K562 (cell line): ENCODE results near the gene OR52I2. TPM values are rescaled to one million over a fixed set of nuclear protein-coding genes. Genes with fewer than 3 reads are reported as not detected.

Source experiments
- ATF6 ChIP-seq: sonication (generic); formaldehyde crosslinking; IDR thresholded peaks from 2 replicates; pipeline ENCODE4 v1.4.0; 2020; ENCODE audit warnings: mild to moderate bottlenecking, missing genetic modification reagents
- ATF7 ChIP-seq: fragments of 450-650 bp; IDR thresholded peaks from 2 replicates; pipeline ENCODE4 v1.7.1; 2014; ENCODE audit warnings: mild to moderate bottlenecking, moderate library complexity
- ELF1 ChIP-seq: fragments of 200-800 bp; sonication (Bioruptor generic); IDR thresholded peaks from 2 replicates; pipeline ENCODE4 v1.6.1; 2016; ENCODE audit warnings: missing genetic modification characterization, missing compliant biosample characterization
- FOXM1 ChIP-seq, 2 experiments: fragments of 450-650 bp in 1 of 2; sonication (generic) in 1 of 2; formaldehyde crosslinking in 1 of 2; IDR thresholded peaks; 2 replicates each; pipeline versions ENCODE4 v1.6.1 to v1.9.0; 2017 to 2022; ENCODE audit warnings: low read depth in 2 of 2, mild to moderate bottlenecking in 2 of 2, missing genetic modification reagents in 1 of 2, moderate library complexity in 1 of 2
- HNRNPLL ChIP-seq: fragments of 200-400 bp; formaldehyde crosslinking; IDR thresholded peaks from 2 replicates; pipeline ENCODE4 v1.6.1; 2017; ENCODE audit warnings: low read length, low read depth, mild to moderate bottlenecking; ENCODE audit not compliant: poor library complexity, severe bottlenecking
- ILF3 ChIP-seq: fragments of 450-650 bp; IDR thresholded peaks from 2 replicates; pipeline ENCODE4 v1.6.1; 2018; ENCODE audit warnings: antibody characterized with exemption, mild to moderate bottlenecking, moderate library complexity, borderline replicate concordance
- MAFK ChIP-seq: IDR thresholded peaks from 2 replicates; pipeline ENCODE4 v1.6.1; 2011; ENCODE audit warnings: low read length, improper control_type of control experiment
- MTA3 ChIP-seq: fragments of 450-650 bp; formaldehyde crosslinking; IDR thresholded peaks from 2 replicates; pipeline ENCODE4 v1.6.1; 2017; ENCODE audit warnings: mild to moderate bottlenecking, borderline replicate concordance
- NFYB ChIP-seq: IDR thresholded peaks from 2 replicates; pipeline ENCODE4 v1.6.1; 2011; ENCODE audit warnings: mild to moderate bottlenecking, moderate library complexity; ENCODE audit not compliant: insufficient read length; ENCODE audit errors: extremely low read depth
- OTX1 ChIP-seq: fragments of 450-650 bp; formaldehyde crosslinking; IDR thresholded peaks from 2 replicates; pipeline ENCODE4 v1.4.0; 2022; ENCODE audit warnings: mild to moderate bottlenecking
- POLR2A ChIP-seq: fragments of 450-650 bp; conservative IDR thresholded peaks from 2 replicates; pipeline ENCODE4 v1.6.1; 2016
- POLR2G ChIP-seq: fragments of 200-400 bp; formaldehyde crosslinking; IDR thresholded peaks from 2 replicates; pipeline ENCODE4 v1.6.1; 2017; ENCODE audit warnings: low read depth, mild to moderate bottlenecking, antibody characterized with exemption, low read length, moderate library complexity
- SMAD1 ChIP-seq: fragments of 150-350 bp; IDR thresholded peaks from 2 replicates; pipeline ENCODE4 v1.6.1; 2014; ENCODE audit warnings: low read length, low read depth; ENCODE audit not compliant: partially characterized antibody
- SP2 ChIP-seq: IDR thresholded peaks from 2 replicates; pipeline ENCODE4 v1.6.1; 2011; ENCODE audit warnings: mild to moderate bottlenecking, low read depth, low read length, moderate library complexity; ENCODE audit not compliant: poor library complexity, severe bottlenecking; ENCODE audit errors: extremely low read depth
- TEAD4 ChIP-seq, 2 experiments: sonication (generic) in 1 of 2; formaldehyde crosslinking in 1 of 2; IDR thresholded peaks; 2 replicates each; pipeline versions ENCODE4 v1.6.1 to v1.8.0; 2012 to 2022; ENCODE audit warnings: borderline replicate concordance in 1 of 2, inconsistent platforms in 1 of 2, low read length in 1 of 2, mild to moderate bottlenecking in 1 of 2, missing genetic modification reagents in 1 of 2
- ZBTB7A ChIP-seq: IDR thresholded peaks from 2 replicates; pipeline ENCODE4 v1.6.1; 2011; ENCODE audit warnings: low read depth, mild to moderate bottlenecking, low read length, moderate library complexity, borderline replicate concordance; ENCODE audit not compliant: control insufficient read depth
- ZBTB8A ChIP-seq: fragments of 450-650 bp; IDR thresholded peaks from 2 replicates; pipeline ENCODE4 v1.6.1; 2018; ENCODE audit warnings: mild to moderate bottlenecking, moderate library complexity; ENCODE audit not compliant: partially characterized antibody
- ZNF3 ChIP-seq: fragments of 250-450 bp; sonication (Bioruptor Pico); IDR thresholded peaks from 2 replicates; pipeline ENCODE4 v1.5.0; 2021; ENCODE audit warnings: mild to moderate bottlenecking, moderate library complexity
- ZNF41 ChIP-seq: fragments of 250-450 bp; sonication (Bioruptor Pico); conservative IDR thresholded peaks from 2 replicates; pipeline ENCODE4 v1.4.0; 2020; ENCODE audit warnings: mild to moderate bottlenecking
- ZNF57 ChIP-seq: fragments of 450-650 bp; formaldehyde crosslinking; IDR thresholded peaks from 2 replicates; pipeline ENCODE4 v1.4.0; 2020; ENCODE audit warnings: mild to moderate bottlenecking, moderate library complexity
- ZNF830 ChIP-seq: fragments of 250-450 bp; sonication (Bioruptor Pico); IDR thresholded peaks from 2 replicates; pipeline ENCODE4 v1.5.0; 2021; ENCODE audit warnings: mild to moderate bottlenecking
- polyA plus RNA-seq, 8 experiments: library from polyadenylated mRNA; depleted of rRNA in 4 of 8; stranded (reverse) in 5 of 8; unstranded in 3 of 8; fragments of >200 nt; fragmentation: Nextera tagmentation in 2 of 8; fragmentation: Illumina TruSeq in 1 of 8; extraction: Ambion mirVana in 2 of 8; extraction: Trizol in 1 of 8; gene quantifications; 2 replicates each; pipeline versions ENCODE4 v1.2.1 to v1.2.3, GENCODE V29; 2011 to 2014; ENCODE audit warnings: inconsistent platforms in 1 of 8, missing spikeins in 1 of 8
- total RNA-seq, 7 experiments: library from RNA; depleted of rRNA in 6 of 7; stranded (reverse); fragments of >200 nt in 6 of 7; fragmentation: Illumina TruSeq in 2 of 7; extraction: Trizol in 2 of 7; gene quantifications; 2 replicates each; pipeline versions ENCODE4 v1.2.1 to v1.2.3, GENCODE V29; 2011 to 2021; ENCODE audit warnings: low replicate concordance in 1 of 7
- TF ChIP-seq, protein P1 (sequence below): IDR thresholded peaks from 3 replicates; pipeline ENCODE4 v1.6.1; 2011; ENCODE audit warnings: borderline replicate concordance, mild to moderate bottlenecking; ENCODE audit not compliant: insufficient read length, insufficient read depth
- TF ChIP-seq, protein P2 (sequence below): fragments of 250-450 bp; sonication (Bioruptor Pico); IDR thresholded peaks from 2 replicates; pipeline ENCODE4 v1.4.0; 2020

Gene OR52I2
- total and polyA plus RNA-seq, 9 of the 15 experiments (the other 6 are each of a cell fraction or from before 2014, with no cell fraction given) = not detected

DNA sequence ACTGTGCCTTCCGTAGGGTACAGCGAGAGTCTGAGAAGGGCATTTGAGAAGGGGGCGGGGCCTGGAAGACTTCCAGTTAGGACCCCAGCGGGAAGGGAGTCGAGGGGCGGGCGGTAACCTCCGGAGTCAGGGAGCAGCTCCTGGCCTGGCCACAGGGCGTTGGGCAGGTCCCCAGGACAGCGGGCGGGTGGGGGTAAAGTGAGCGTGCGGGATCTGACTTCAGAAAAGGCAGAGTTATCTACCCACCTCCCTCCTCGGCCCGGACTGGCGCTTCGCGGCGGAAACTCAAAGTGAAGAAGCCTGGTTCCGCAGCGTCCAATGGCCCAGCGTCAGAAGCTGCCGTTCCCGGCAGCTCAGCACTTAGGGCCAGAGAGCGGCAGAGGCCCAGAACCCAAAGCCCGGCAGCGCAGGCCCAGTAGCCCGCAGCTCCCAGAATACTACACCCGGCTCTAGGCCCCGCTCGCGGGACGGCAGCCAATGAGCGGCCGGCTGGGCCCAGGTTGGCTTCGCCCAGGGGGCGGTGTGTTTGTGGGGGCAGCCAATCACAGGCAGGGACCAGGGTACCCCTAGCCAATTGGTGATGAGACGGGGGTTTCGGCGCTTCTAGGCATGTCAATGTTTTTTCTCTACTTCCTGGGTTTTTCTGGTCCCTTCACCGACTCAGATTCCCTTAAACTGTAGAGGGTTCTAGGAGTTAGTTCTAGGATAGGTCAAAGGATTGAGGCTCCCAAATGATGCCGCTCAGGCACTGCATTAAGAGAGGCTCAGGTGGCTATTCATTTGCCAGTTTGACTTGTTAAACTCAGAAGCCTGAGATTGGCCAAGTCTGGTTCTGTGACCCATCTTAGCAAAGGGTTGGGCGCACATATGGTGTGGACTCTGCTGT is 26.5 kb downstream of the OR52I2 start, which contains the start of gene TRIM68 (continued):
- TF ChIP-seq FOXM1 (IDR thresholded peaks at IDR 0.05; ENCODE audit: low read depth) (peak; percentile 47; the same call in 1 of the 2 replicates), FOXM1 (CRISPR knock-in tag; IDR thresholded peaks at IDR 0.05; ENCODE audit: low read depth) (no peak), ILF3 (no peak), POLR2A (peak; percentile 90), OTX1 (CRISPR knock-in tag) (peak; percentile 67; the same call in 1 of the 2 replicates), SMAD1 (peak; percentile 35), ZNF3 (CRISPR knock-in tag) (no peak), ZNF41 (CRISPR knock-in tag) (0 out of 2 replicates have a peak, but pooled peaks have one; percentile 39), ZBTB7A (peak; percentile 52; the same call in 1 of the 2 replicates), ATF6 (peak; percentile 80; the same call in 1 of the 2 replicates), ATF7 (peak; percentile 67), SP2 (peak; percentile 76), ZBTB8A (no peak), HNRNPLL (peak; percentile 38), TEAD4 (IDR thresholded peaks at IDR 0.05; ENCODE audit: low read length) (no peak), TEAD4 (CRISPR knock-in tag; IDR thresholded peaks at IDR 0.05; ENCODE audit: borderline replicate concordance) (no peak), ELF1 (tag) (peak; percentile 82), NFYB (peak; percentile 86), MTA3 (0 out of 2 replicates have a peak, but pooled peaks have one; percentile 68), ZNF57 (CRISPR knock-in tag) (no peak), ZNF830 (no peak), POLR2G (peak; percentile 96), MAFK (no peak)
- TF ChIP-seq, protein P1, sequence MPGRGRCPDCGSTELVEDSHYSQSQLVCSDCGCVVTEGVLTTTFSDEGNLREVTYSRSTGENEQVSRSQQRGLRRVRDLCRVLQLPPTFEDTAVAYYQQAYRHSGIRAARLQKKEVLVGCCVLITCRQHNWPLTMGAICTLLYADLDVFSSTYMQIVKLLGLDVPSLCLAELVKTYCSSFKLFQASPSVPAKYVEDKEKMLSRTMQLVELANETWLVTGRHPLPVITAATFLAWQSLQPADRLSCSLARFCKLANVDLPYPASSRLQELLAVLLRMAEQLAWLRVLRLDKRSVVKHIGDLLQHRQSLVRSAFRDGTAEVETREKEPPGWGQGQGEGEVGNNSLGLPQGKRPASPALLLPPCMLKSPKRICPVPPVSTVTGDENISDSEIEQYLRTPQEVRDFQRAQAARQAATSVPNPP = no peak
- TF ChIP-seq, protein P2, sequence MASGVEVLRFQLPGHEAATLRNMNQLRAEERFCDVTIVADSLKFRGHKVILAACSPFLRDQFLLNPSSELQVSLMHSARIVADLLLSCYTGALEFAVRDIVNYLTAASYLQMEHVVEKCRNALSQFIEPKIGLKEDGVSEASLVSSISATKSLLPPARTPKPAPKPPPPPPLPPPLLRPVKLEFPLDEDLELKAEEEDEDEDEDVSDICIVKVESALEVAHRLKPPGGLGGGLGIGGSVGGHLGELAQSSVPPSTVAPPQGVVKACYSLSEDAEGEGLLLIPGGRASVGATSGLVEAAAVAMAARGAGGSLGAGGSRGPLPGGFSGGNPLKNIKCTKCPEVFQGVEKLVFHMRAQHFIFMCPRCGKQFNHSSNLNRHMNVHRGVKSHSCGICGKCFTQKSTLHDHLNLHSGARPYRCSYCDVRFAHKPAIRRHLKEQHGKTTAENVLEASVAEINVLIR (CRISPR knock-in tag) = no peak
